ENCODE results near the gene MAP3K2.

The MAP3K2 gene

GRCh38 chr2:127429844-127430425 is 42.2 kb upstream of the MAP3K2 start:
- no peaks in the 10 kb centered on the region for H3K79me1 ChIP-seq (replicated peaks; ENCODE audit: low read length, poor library complexity, severe bottlenecking)
- no peak overlapping the region for H2BK120ac ChIP-seq (ENCODE audit: low read depth, low read length)
- H3K4me1 ChIP-seq (ENCODE audit: control insufficient read depth, insufficient read depth, low read depth, low read length), result peaks cover 2% of the 10 kb centered on the region
- no peak overlapping the region for H3K18ac ChIP-seq (ENCODE audit: low read depth in 1 of 2, low read length in 2 of 2)
- no peak overlapping the region for H3K27ac ChIP-seq (ENCODE audit: low read length, poor library complexity, severe bottlenecking)
- no peak overlapping the region for H2AK5ac ChIP-seq (ENCODE audit: low read length, severe bottlenecking)
- peaks cover 0 to 13% of the 10 kb centered on the region in 2 experiments for H3K27me3 ChIP-seq (ENCODE audit: control insufficient read depth in 1 of 2, insufficient read depth in 1 of 2, low read length in 2 of 2)
- no peak overlapping the region for H3K9ac ChIP-seq (ENCODE audit: low read length)
- H2BK15ac ChIP-seq (ENCODE audit: low read depth, poor library complexity, severe bottlenecking), result no peak overlapping the region
- no peak overlapping the region for H4K91ac ChIP-seq (ENCODE audit: low read length)
- H3K4me2 ChIP-seq (ENCODE audit: low read length, poor library complexity, severe bottlenecking), result no peak overlapping the region
- H4K8ac ChIP-seq (ENCODE audit: low read length), result no peak overlapping the region
- no peak overlapping the region for H2BK12ac ChIP-seq (ENCODE audit: low read length in 2 of 2)
- no peak overlapping the region for H3K4ac ChIP-seq (ENCODE audit: low read depth in 1 of 2, low read length in 2 of 2)
- H3K36me3 ChIP-seq (ENCODE audit: control insufficient read depth in 1 of 2, insufficient read depth in 2 of 2, low read depth in 1 of 2, low read length in 2 of 2), result peaks cover 0 to 4% of the 10 kb centered on the region in 2 experiments
- DNase-seq, result no peak
- H3K14ac ChIP-seq (ENCODE audit: low read length in 2 of 2), result no peak overlapping the region
- WGBS, result 95% methylated on average over 7 of the region's 7 CpGs
- no peaks in the 10 kb centered on the region for H3K9me3 ChIP-seq (ENCODE audit: control insufficient read depth, low read length)
- H3K23ac ChIP-seq (ENCODE audit: low read length in 2 of 2), result no peak overlapping the region
- H2BK5ac ChIP-seq (ENCODE audit: low read depth, low read length, poor library complexity, severe bottlenecking), result no peak overlapping the region
- no peak overlapping the region for H3K4me3 ChIP-seq (ENCODE audit: insufficient read depth in 1 of 2, low read depth in 1 of 2, low read length in 2 of 2)
- no peak overlapping the region for H2AFZ ChIP-seq (ENCODE audit: low read depth, low read length)

- 94% methylated on average over 4 of the region's 4 CpGs for WGBS
- no peak overlapping the region for H2AK5ac ChIP-seq (ENCODE audit: low read length, severe bottlenecking)
- no peak overlapping the region for H2BK12ac ChIP-seq (ENCODE audit: low read length in 2 of 2)
- no peak overlapping the region for H3K18ac ChIP-seq (ENCODE audit: low read depth in 1 of 2, low read length in 2 of 2)
- H3K4ac ChIP-seq (ENCODE audit: low read depth in 1 of 2, low read length in 2 of 2), result no peak overlapping the region
- no peak overlapping the region for H3K23ac ChIP-seq (ENCODE audit: low read length in 2 of 2)
- peaks cover 0 to 13% of the 10 kb centered on the region in 2 experiments for H3K27me3 ChIP-seq (ENCODE audit: control insufficient read depth in 1 of 2, insufficient read depth in 1 of 2, low read length in 2 of 2)
- H3K9ac ChIP-seq (ENCODE audit: low read length), result no peak overlapping the region
- H4K8ac ChIP-seq (ENCODE audit: low read length), result no peak overlapping the region
- H2BK5ac ChIP-seq (ENCODE audit: low read depth, low read length, poor library complexity, severe bottlenecking), result no peak overlapping the region
- H2BK120ac ChIP-seq (ENCODE audit: low read depth, low read length), result no peak overlapping the region
- H4K91ac ChIP-seq (ENCODE audit: low read length), result no peak overlapping the region
- DNase-seq, result no peak
- H3K4me2 ChIP-seq (ENCODE audit: low read length, poor library complexity, severe bottlenecking), result no peak overlapping the region
- H3K9me3 ChIP-seq (ENCODE audit: control insufficient read depth, low read length), result no peaks in the 10 kb centered on the region
- H3K36me3 ChIP-seq (ENCODE audit: control insufficient read depth in 1 of 2, insufficient read depth in 2 of 2, low read depth in 1 of 2, low read length in 2 of 2), result peaks cover 0 to 4% of the 10 kb centered on the region in 2 experiments
- H2AFZ ChIP-seq (ENCODE audit: low read depth, low read length), result no peak overlapping the region
- peaks cover 2% of the 10 kb centered on the region for H3K4me1 ChIP-seq (ENCODE audit: control insufficient read depth, insufficient read depth, low read depth, low read length)
- no peak overlapping the region for H3K27ac ChIP-seq (ENCODE audit: low read length, poor library complexity, severe bottlenecking)
- no peak overlapping the region for H3K4me3 ChIP-seq (ENCODE audit: insufficient read depth in 1 of 2, low read depth in 1 of 2, low read length in 2 of 2)
- no peak overlapping the region for H3K14ac ChIP-seq (ENCODE audit: low read length in 2 of 2)
- H2BK15ac ChIP-seq (ENCODE audit: low read depth, poor library complexity, severe bottlenecking), result no peak overlapping the region
- no peaks in the 10 kb centered on the region for H3K79me1 ChIP-seq (replicated peaks; ENCODE audit: low read length, poor library complexity, severe bottlenecking)
Observed at GRCh38 chr2:127429291-127429690, 41.5 kb upstream of the MAP3K2 start.

GRCh38 chr2:127428815-127429109 is 41.0 kb upstream of the MAP3K2 start:
- Histone ChIP-seq H3K23ac (ENCODE audit: low read length in 2 of 2) (no peak overlapping the region), H3K14ac (ENCODE audit: low read length in 2 of 2) (no peak overlapping the region), H4K91ac (ENCODE audit: low read length) (no peak overlapping the region), H3K4me1 (ENCODE audit: control insufficient read depth, insufficient read depth, low read depth, low read length) (peaks cover 2% of the 10 kb centered on the region), H3K27ac (ENCODE audit: low read length, poor library complexity, severe bottlenecking) (no peak overlapping the region), H2BK15ac (ENCODE audit: low read depth, poor library complexity, severe bottlenecking) (no peak overlapping the region), H2AK5ac (ENCODE audit: low read length, severe bottlenecking) (no peak overlapping the region), H2BK5ac (ENCODE audit: low read depth, low read length, poor library complexity, severe bottlenecking) (no peak overlapping the region), H2BK120ac (ENCODE audit: low read depth, low read length) (no peak overlapping the region), H3K9me3 (ENCODE audit: control insufficient read depth, low read length) (no peaks in the 10 kb centered on the region), H3K36me3 (ENCODE audit: control insufficient read depth in 1 of 2, insufficient read depth in 2 of 2, low read depth in 1 of 2, low read length in 2 of 2) (peaks cover 0 to 4% of the 10 kb centered on the region in 2 experiments), H3K4me3 (ENCODE audit: insufficient read depth in 1 of 2, low read depth in 1 of 2, low read length in 2 of 2) (no peak overlapping the region), H3K27me3 (ENCODE audit: control insufficient read depth in 1 of 2, insufficient read depth in 1 of 2, low read length in 2 of 2) (peaks cover 0 to 13% of the 10 kb centered on the region in 2 experiments), H4K8ac (ENCODE audit: low read length) (no peak overlapping the region), H3K18ac (ENCODE audit: low read depth in 1 of 2, low read length in 2 of 2) (no peak overlapping the region), H2BK12ac (ENCODE audit: low read length in 2 of 2) (no peak overlapping the region), H3K79me1 (replicated peaks; ENCODE audit: low read length, poor library complexity, severe bottlenecking) (no peaks in the 10 kb centered on the region), H3K9ac (ENCODE audit: low read length) (no peak overlapping the region), H3K4me2 (ENCODE audit: low read length, poor library complexity, severe bottlenecking) (no peak overlapping the region), H3K4ac (ENCODE audit: low read depth in 1 of 2, low read length in 2 of 2) (no peak overlapping the region), H2AFZ (ENCODE audit: low read depth, low read length) (no peak overlapping the region)
- WGBS, result 90% methylated on average over 6 of the region's 6 CpGs
- DNase-seq, result no peak

- Histone ChIP-seq H3K18ac (ENCODE audit: low read depth in 1 of 2, low read length in 2 of 2) (no peak overlapping the region), H4K91ac (ENCODE audit: low read length) (no peak overlapping the region), H3K4me1 (ENCODE audit: control insufficient read depth, insufficient read depth, low read depth, low read length) (peaks cover 6% of the 10 kb centered on the region), H2BK12ac (ENCODE audit: low read length in 2 of 2) (no peak overlapping the region), H3K9me3 (ENCODE audit: control insufficient read depth, low read length) (no peaks in the 10 kb centered on the region), H2BK15ac (ENCODE audit: low read depth, poor library complexity, severe bottlenecking) (no peak overlapping the region), H2AK5ac (ENCODE audit: low read length, severe bottlenecking) (no peak overlapping the region), H3K9ac (ENCODE audit: low read length) (no peak overlapping the region), H3K14ac (ENCODE audit: low read length in 2 of 2) (peak overlapping the region in 1 of 2 experiments; percentile 27), H4K8ac (ENCODE audit: low read length) (no peak overlapping the region), H3K36me3 (ENCODE audit: control insufficient read depth in 1 of 2, insufficient read depth in 2 of 2, low read depth in 1 of 2, low read length in 2 of 2) (peaks cover 0 to 4% of the 10 kb centered on the region in 2 experiments), H3K4me3 (ENCODE audit: insufficient read depth in 1 of 2, low read depth in 1 of 2, low read length in 2 of 2) (no peak overlapping the region), H3K4me2 (ENCODE audit: low read length, poor library complexity, severe bottlenecking) (no peak overlapping the region), H2BK5ac (ENCODE audit: low read depth, low read length, poor library complexity, severe bottlenecking) (no peak overlapping the region), H2AFZ (ENCODE audit: low read depth, low read length) (no peak overlapping the region), H3K23ac (ENCODE audit: low read length in 2 of 2) (no peak overlapping the region), H3K27me3 (ENCODE audit: control insufficient read depth in 1 of 2, insufficient read depth in 1 of 2, low read length in 2 of 2) (peaks cover 1 to 17% of the 10 kb centered on the region in 2 experiments), H3K27ac (ENCODE audit: low read length, poor library complexity, severe bottlenecking) (no peak overlapping the region), H3K4ac (ENCODE audit: low read depth in 1 of 2, low read length in 2 of 2) (no peak overlapping the region), H2BK120ac (ENCODE audit: low read depth, low read length) (no peak overlapping the region), H3K79me1 (replicated peaks; ENCODE audit: low read length, poor library complexity, severe bottlenecking) (no peaks in the 10 kb centered on the region)
- DNase-seq, result no peak
- WGBS, result 94% methylated on average over 35 of the region's 36 CpGs
Observed at GRCh38 chr2:127428057-127428814, 40.5 kb upstream of the MAP3K2 start.
